Hypothalamus (tissue), 51 donors: ENCODE data around the gene HEMK1.

Experiments
- DNase-seq, 51 donors: peaks; one replicate each; lab custom pipeline; 2025; lab: John Stamatoyannopoulos, UW

HEMK1 gene

DNA sequence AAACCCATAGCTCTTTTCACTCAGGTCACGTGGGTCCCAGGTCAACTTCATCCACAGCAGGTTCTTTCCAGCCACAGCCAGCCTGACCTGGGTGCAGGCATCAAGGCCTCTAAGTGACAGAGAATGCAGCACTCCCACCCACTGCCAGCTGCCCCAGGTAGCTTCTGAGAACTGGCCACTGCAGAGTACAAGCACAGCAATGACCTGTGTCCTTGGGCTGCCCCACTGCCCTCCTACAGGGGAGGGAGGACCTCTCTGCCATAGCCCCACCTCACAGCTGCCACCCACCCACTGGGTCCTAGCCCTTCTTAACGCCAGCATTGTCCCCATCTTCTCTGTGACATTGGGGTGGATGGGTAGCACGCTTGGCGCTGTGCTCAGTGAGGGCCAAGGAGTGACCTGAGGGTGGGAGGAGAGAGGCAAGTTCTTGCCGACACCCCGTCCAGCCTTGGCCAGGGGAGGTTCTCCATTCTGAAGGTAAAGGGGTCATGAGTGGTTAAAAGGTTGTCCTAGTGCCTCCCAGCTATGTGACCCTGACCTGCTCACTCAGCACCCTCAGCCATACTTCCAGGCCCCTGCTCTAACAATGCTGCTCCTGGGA, 29.9 kb downstream of the HEMK1 start:
- DNase-seq, result no peak

- no peak for DNase-seq
These were observed 30.4 kb downstream of the HEMK1 start for GRCh38 chr3:50599716-50600118.

DNA sequence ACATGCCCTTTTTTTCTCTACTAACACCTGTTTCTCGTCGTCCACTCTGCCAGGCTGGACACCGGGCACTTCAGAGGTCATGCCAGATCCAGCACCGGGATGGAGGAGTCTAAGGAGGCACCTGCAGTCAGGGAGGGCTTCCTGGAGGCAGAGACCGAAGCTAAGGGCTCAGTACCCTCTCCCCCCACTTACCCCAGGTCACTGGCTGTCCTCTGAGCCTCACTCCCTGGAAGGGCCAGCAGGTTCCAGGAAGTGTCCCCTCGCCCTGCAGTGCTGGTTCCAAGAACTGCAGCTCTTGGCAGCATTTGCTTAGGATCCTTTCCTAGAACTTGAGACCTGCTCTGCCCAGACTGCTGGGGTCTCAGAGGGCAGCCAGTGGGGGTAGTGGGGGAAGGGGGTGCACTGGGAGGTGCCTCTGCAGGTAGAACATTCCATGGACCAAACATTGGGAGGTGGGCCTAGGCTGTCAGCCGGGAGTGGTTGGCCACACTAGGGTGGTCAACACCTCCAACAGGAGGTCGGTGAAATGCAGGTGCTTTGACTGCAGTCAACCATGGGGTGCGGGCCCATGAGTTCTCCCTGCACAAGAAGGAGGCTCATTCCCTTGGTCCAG, 30.9 kb downstream of the HEMK1 start:
- no peak for DNase-seq

DNA sequence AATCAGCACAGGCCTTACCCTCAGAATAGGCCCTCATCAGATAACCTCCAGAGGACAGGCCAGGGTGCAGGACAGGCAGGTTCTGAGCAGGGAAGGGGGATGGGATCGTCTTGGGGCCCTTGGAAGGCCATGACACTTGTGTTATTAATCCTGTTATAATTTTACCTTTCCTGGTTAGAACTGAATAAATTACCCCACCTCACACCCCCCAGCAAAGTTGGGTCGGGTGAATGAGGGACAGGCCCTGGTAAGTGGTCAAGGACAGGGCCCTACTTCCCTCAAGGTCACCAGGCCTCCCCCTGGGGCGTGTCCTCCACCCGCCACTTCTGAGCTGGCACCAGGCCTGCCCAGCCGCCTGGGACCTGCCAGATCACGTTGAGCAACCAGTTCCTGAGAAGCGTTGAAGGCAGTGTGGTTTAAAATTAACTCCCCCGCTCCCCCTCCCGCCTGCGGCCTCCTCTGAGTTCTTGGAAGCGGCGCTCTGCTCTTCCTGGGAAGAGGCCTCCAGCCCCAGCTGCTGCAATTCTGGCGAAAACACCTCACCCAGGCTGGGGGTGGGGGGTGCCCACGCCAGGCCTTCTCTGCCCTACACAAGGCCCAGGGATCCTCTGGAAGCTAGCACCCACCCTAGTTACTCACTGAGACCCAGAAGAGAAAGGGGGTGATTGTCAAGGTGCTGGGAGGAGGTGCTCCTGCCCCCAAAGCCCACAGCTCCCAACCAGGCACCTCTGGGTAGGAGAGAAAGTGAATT, 31.7 kb downstream of the HEMK1 start:
- DNase-seq, result peak in 47 of 51 donors; percentile 9 to 89 (median 62)

DNA sequence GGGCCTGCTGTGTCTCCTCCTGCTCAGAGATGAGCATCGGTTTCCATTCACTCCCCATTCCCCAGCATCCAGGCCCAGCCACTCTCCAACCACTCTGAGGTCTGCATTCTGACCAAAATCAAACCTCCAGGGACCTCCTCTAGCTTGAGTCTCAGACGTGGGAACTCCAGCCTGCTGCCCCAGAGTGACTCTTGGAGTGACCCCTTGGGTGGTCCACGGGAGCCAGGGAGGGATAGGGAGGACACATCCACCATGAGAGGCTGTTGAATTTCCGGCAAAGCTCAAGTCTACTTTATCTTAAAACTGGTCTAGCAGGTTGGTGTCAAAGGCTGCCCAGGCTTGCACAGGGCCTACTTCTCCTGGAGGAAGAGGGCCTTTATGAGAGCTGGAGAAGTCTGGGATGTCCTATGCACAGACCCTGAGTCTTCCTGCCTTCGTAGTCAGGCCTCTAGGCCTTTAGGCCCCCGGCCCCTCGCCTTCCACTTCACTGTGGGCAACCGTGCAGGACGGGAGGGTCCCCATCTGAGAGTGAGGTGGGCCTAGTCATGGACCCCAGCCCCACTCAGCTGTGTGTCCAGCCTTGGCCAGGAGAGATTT, 33.4 kb downstream of the HEMK1 start:
- DNase-seq, result no peak

GRCh38 chr3:50603261-50604109, 34.2 kb downstream of the HEMK1 start:
- no peak for DNase-seq

- no peak for DNase-seq
These were observed 34.8 kb downstream of the HEMK1 start for GRCh38 chr3:50604110-50604621.

GRCh38 chr3:50604628-50605588, 35.6 kb downstream of the HEMK1 start:
- peak in 4 of 51 donors; percentile 12 to 17 (median 13) for DNase-seq

- DNase-seq, result no peak
These were observed 36.6 kb downstream of the HEMK1 start for GRCh38 chr3:50605901-50606326.

- no peak for DNase-seq
These were observed 37.3 kb downstream of the HEMK1 start for GRCh38 chr3:50606596-50606995.

GRCh38 chr3:50607271-50608091, 38.2 kb downstream of the HEMK1 start:
- no peak for DNase-seq

DNA sequence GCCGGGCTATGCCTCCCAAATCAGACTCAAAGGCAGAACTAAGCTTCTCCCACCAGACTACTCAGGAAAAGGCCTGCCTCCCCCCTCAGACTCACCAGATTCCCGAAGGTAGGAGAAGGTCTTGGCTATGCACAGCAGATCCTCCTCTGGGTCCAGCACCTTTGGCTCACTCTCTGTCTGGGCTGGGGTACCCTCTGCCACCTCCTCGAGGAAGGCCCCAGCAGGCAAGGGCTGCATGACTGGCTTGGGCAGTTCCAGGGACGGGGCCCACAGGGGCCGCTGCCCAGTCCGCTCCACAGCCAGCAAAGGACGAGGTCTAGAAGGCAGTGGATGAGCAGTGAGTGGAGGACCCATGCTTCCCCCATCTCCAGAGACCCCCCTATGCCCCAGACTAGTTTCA, 39.0 kb downstream of the HEMK1 start:
- no peak for DNase-seq

- DNase-seq, result no peak
These were observed 39.9 kb downstream of the HEMK1 start for GRCh38 chr3:50609071-50609762.

DNA sequence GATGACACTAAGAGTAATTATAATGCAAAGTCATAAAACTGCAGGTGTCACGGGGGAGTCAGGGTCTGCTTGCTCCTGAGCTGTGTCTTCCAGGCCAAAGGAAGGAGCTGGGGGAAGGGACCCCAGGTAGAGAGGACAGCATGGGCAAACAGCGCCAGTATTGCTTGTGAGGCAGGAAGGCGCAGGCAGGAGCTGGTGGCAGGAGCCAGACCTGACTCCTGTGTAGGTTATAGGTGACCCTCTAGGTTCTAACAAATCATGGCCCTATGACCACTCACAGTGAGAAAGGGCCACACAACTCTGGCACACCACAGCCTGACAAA, 40.4 kb downstream of the HEMK1 start:
- DNase-seq, result no peak

- no peak for DNase-seq
These were observed 41.1 kb downstream of the HEMK1 start for GRCh38 chr3:50610181-50610971.

- DNase-seq, result no peak
These were observed 41.7 kb downstream of the HEMK1 start for GRCh38 chr3:50610992-50611463.
